ENCODE measurements around the gene PRTN3.
A peak's percentile ranks its signal among the peaks of the same experiment; 100 is the strongest.
"Not testable (repeated sequence)": the region's sequence is repeated elsewhere in the genome, so short reads cannot be mapped to it uniquely, and the experiment has no call there.

Gene PRTN3

GRCh38 chr19:835210-835810 lies 5.5 kb upstream of the PRTN3 start:
- Mint-ChIP-seq H3K4me1 (ENCODE audit: low read depth) (peaks cover 40% of the 10 kb centered on the region), H3K9me3 (no peaks in the 10 kb centered on the region), H3K4me3 (no peak overlapping the region), H3K27ac (no peak overlapping the region), H3K27me3 (peaks cover 54% of the 10 kb centered on the region), H3K36me3 (ENCODE audit: low read depth) (no peaks in the 10 kb centered on the region)
- intact Hi-C loops (cut with micrococcal nuclease) = no loop called here

- peak overlapping the region; percentile 57 for H3K4me3 Mint-ChIP-seq
- H3K9me3 Mint-ChIP-seq; H3K36me3 Mint-ChIP-seq (ENCODE audit: low read depth); H3K27ac Mint-ChIP-seq; intact Hi-C loops (cut with micrococcal nuclease): not testable (repeated sequence)
- H3K4me1 Mint-ChIP-seq (ENCODE audit: low read depth) = peaks cover 70% of the 10 kb centered on the region
- peaks cover 72% of the 10 kb centered on the region for H3K27me3 Mint-ChIP-seq
Measured at GRCh38 chr19:842802-843179, 2.0 kb downstream of the PRTN3 start.

GRCh38 chr19:843180-843835 lies 2.5 kb downstream of the PRTN3 start:
- peak overlapping the region; percentile 57 for H3K4me3 Mint-ChIP-seq
- H3K27me3 Mint-ChIP-seq = peaks cover 77% of the 10 kb centered on the region
- H3K4me1 Mint-ChIP-seq (ENCODE audit: low read depth) = peaks cover 75% of the 10 kb centered on the region
- peak overlapping the region; percentile 42 for H3K27ac Mint-ChIP-seq
- no peaks in the 10 kb centered on the region for H3K9me3 Mint-ChIP-seq
- intact Hi-C loops (cut with micrococcal nuclease) = no loop called here
- no peaks in the 10 kb centered on the region for H3K36me3 Mint-ChIP-seq (ENCODE audit: low read depth)

GRCh38 chr19:843836-844545 lies 3.2 kb downstream of the PRTN3 start:
- Mint-ChIP-seq H3K4me3 (peak overlapping the region; percentile 67), H3K27me3 (peaks cover 83% of the 10 kb centered on the region), H3K27ac (no peak overlapping the region)

GRCh38 chr19:844546-844971 lies 3.8 kb downstream of the PRTN3 start:
- Mint-ChIP-seq H3K4me1 (ENCODE audit: low read depth) (peaks cover 70% of the 10 kb centered on the region), H3K9me3 (no peaks in the 10 kb centered on the region), H3K27ac (no peak overlapping the region), H3K27me3 (peaks cover 84% of the 10 kb centered on the region), H3K4me3 (peak overlapping the region; percentile 67), H3K36me3 (ENCODE audit: low read depth) (no peaks in the 10 kb centered on the region)
- intact Hi-C loops (cut with micrococcal nuclease) = no loop called here

More at GRCh38 chr19:843836-844545, 3.2 kb downstream of the PRTN3 start:
- Mint-ChIP-seq H3K36me3 (ENCODE audit: low read depth) (no peaks in the 10 kb centered on the region), H3K9me3 (no peaks in the 10 kb centered on the region), H3K4me1 (ENCODE audit: low read depth) (peaks cover 75% of the 10 kb centered on the region)
- intact Hi-C loops (cut with micrococcal nuclease) = no loop called here

- H3K27me3 Mint-ChIP-seq = peaks cover 82% of the 10 kb centered on the region
Measured at GRCh38 chr19:845707-846521, 5.1 kb downstream of the PRTN3 start.

GRCh38 chr19:848386-848921 lies 7.7 kb downstream of the PRTN3 start:
- intact Hi-C loops (cut with micrococcal nuclease) = no loop called here
- Mint-ChIP-seq H3K9me3 (no peaks in the 10 kb centered on the region), H3K27ac (no peak overlapping the region), H3K27me3 (peaks cover 73% of the 10 kb centered on the region), H3K4me1 (ENCODE audit: low read depth) (peaks cover 68% of the 10 kb centered on the region), H3K36me3 (ENCODE audit: low read depth) (no peaks in the 10 kb centered on the region), H3K4me3 (no peak overlapping the region)

More at GRCh38 chr19:845707-846521, 5.1 kb downstream of the PRTN3 start:
- Mint-ChIP-seq H3K9me3 (no peaks in the 10 kb centered on the region), H3K4me3 (no peak overlapping the region), H3K27ac (no peak overlapping the region), H3K36me3 (ENCODE audit: low read depth) (no peaks in the 10 kb centered on the region), H3K4me1 (ENCODE audit: low read depth) (peaks cover 71% of the 10 kb centered on the region)
- intact Hi-C loops (cut with micrococcal nuclease) = no loop called here

GRCh38 chr19:849195-849594 lies 8.4 kb downstream of the PRTN3 start:
- H3K9me3 Mint-ChIP-seq; H3K36me3 Mint-ChIP-seq (ENCODE audit: low read depth); H3K27ac Mint-ChIP-seq; H3K4me3 Mint-ChIP-seq; intact Hi-C loops (cut with micrococcal nuclease): not testable (repeated sequence)
- Mint-ChIP-seq H3K27me3 (peaks cover 72% of the 10 kb centered on the region), H3K4me1 (ENCODE audit: low read depth) (peaks cover 63% of the 10 kb centered on the region)

- Mint-ChIP-seq H3K9me3 (no peaks in the 10 kb centered on the region), H3K4me1 (ENCODE audit: low read depth) (peaks cover 50% of the 10 kb centered on the region), H3K27ac (peak overlapping the region; percentile 53), H3K4me3 (peak overlapping the region; percentile 23), H3K36me3 (ENCODE audit: low read depth) (no peaks in the 10 kb centered on the region), H3K27me3 (peaks cover 61% of the 10 kb centered on the region)
- intact Hi-C loops (cut with micrococcal nuclease) = no loop called here
Measured at GRCh38 chr19:850221-850978, 9.6 kb downstream of the PRTN3 start.

- H3K27me3 Mint-ChIP-seq = peaks cover 55% of the 10 kb centered on the region
- intact Hi-C loops (cut with micrococcal nuclease) = no loop called here
- H3K36me3 Mint-ChIP-seq (ENCODE audit: low read depth) = no peaks in the 10 kb centered on the region
- no peaks in the 10 kb centered on the region for H3K9me3 Mint-ChIP-seq
- peaks cover 45% of the 10 kb centered on the region for H3K4me1 Mint-ChIP-seq (ENCODE audit: low read depth)
- H3K27ac Mint-ChIP-seq = peak overlapping the region; percentile 53
- no peak overlapping the region for H3K4me3 Mint-ChIP-seq
Measured at GRCh38 chr19:850979-851335, 10.2 kb downstream of the PRTN3 start.

GRCh38 chr19:852136-853013 lies 11.6 kb downstream of the PRTN3 start, which contains the start of gene ELANE:
TSS of gene ELANE (plus strand) at chr19:852303. CDS start at chr19:852329, 26 bp downstream.
- Mint-ChIP-seq H3K36me3 (ENCODE audit: low read depth) (no peaks in the 10 kb centered on the region), H3K9me3 (no peaks in the 10 kb centered on the region), H3K4me1 (ENCODE audit: low read depth) (peaks cover 40% of the 10 kb centered on the region), H3K27ac (no peak within 1 kb of the TSS), H3K4me3 (peak within 1 kb of the TSS; percentile 4), H3K27me3 (peaks cover 41% of the 10 kb centered on the region)
- intact Hi-C loops (cut with micrococcal nuclease) = no loop called here

GRCh38 chr19:853014-853585 lies 12.3 kb downstream of the PRTN3 start:
- no peaks in the 10 kb centered on the region for H3K9me3 Mint-ChIP-seq
- H3K27ac Mint-ChIP-seq = no peak overlapping the region
- no peaks in the 10 kb centered on the region for H3K36me3 Mint-ChIP-seq (ENCODE audit: low read depth)
- peaks cover 40% of the 10 kb centered on the region for H3K4me1 Mint-ChIP-seq (ENCODE audit: low read depth)
- H3K4me3 Mint-ChIP-seq = no peak overlapping the region
- H3K27me3 Mint-ChIP-seq = peaks cover 35% of the 10 kb centered on the region
- intact Hi-C loops (cut with micrococcal nuclease) = no loop called here

Measured in dendritic cell treated with granulocyte-macrophage colony-stimulating factor and Interleukin-4, amounts not matched to agents 40 ng/mL and 50 ng/mL, for 4 days (primary cell).